ENCODE results near the gene POLD3. TPM values are rescaled to one million over a fixed set of nuclear protein-coding genes. Genes with fewer than 3 reads are reported as not detected.
A peak's percentile ranks its signal among the peaks of the same experiment; 100 is the strongest.
"Not testable (repeated sequence)": the region's sequence is repeated elsewhere in the genome, so short reads cannot be mapped to it uniquely, and the experiment has no call there.

POLD3 gene
- total RNA-seq, 1 donor from 2014 or later, result 8.9 TPM

- intact Hi-C loops (cut with micrococcal nuclease), result no loop called here
- no peak for DNase-seq
- ATAC-seq, result no peak
These were observed 35.0 kb downstream of the POLD3 start for GRCh38 chr11:74627381-74627780.

- no peak for DNase-seq
- no peak for ATAC-seq
- intact Hi-C loops (cut with micrococcal nuclease), result loop anchor here (10.0 kb wide), 1 partner anchor 95 kb away; no protein-coding TSS in a partner anchor
These were observed 37.7 kb downstream of the POLD3 start for GRCh38 chr11:74630043-74630442.

- intact Hi-C loops (cut with micrococcal nuclease), result loop anchor here (10.0 kb wide), 1 partner anchor 91 kb away; no protein-coding TSS in a partner anchor
- ATAC-seq, result no peak
- no peak for DNase-seq
These were observed 41.3 kb downstream of the POLD3 start for GRCh38 chr11:74633406-74634393.

DNA sequence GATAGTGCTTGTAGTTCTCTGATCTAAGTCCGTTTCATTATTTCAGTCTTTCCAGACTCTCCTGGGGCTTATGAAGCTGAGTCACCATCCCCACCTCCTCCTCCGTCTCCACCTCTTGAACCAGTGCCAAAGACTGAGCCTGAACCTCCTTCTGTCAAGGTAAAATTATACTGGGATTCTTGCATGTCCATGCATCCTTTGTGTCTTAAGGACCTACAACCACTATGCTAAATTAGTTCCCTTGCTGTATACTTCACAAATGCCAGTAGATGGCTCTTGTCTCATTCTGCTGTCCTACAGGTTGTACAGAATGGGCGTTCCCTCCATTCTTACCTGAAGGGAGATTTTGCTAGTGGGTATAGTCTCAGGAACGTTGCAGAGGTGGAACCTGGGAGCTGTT, 42.2 kb downstream of the POLD3 start:
- ATAC-seq (peak; percentile 83), DNase-seq (no peak)
- intact Hi-C loops (cut with micrococcal nuclease), result loop anchor here (10.0 kb wide), 1 partner anchor 90 kb away; no protein-coding TSS in a partner anchor

DNA sequence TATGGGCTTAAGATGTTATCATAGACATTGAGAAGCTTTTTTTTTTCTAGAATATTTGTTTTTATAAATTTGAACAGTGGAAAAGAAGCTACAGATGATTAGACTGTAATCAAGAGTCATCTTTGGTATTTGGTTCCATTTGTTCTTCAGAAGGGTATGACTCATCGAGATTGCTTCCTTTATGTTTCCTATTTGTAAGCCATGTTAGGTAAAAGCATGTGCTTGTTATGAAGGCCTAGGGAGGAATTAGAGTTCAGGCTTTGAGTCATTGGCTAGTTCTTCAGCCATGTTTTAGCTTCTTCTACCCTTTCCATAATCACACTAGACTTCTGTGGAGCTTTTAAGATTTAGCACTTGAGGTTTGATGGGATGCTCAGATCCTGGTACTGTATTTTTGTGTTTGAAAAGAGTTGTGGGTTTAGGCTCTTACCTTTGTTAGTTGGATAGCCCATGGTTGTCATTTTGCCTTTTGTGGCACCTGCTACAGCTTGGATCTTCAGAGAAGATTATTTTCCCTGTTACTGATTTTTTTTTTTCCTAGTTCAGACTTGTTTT, 44.3 kb downstream of the POLD3 start:
- intact Hi-C loops (cut with micrococcal nuclease), result loop anchor here (10.0 kb wide), 1 partner anchor 88 kb away; no protein-coding TSS in a partner anchor
- ATAC-seq (no peak), DNase-seq (no peak)

DNA sequence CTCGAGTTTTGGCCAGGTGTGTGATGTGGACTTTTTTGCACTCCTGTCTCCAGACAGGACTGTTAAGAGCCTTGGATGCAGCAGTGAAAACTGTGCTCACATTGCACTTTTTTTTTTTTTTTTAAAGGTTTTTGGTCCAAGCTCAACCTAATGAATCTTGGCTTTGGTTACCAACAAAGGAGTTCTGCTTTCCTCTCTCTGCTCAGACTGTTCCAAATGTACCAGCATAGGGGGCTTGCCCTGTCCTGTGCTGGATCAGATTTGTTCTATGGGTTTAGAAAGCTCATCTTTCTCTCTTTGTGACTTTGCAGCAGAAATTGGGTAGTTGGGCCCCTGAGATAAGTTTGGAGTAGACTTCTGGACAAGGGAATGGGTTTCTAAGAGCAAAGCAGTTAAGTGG, 45.3 kb downstream of the POLD3 start:
- intact Hi-C loops (cut with micrococcal nuclease), result loop anchor here (10.0 kb wide), 1 partner anchor 87 kb away; no protein-coding TSS in a partner anchor
- DNase-seq (no peak), ATAC-seq (no peak)

GRCh38 chr11:74638869-74639268, 46.5 kb downstream of the POLD3 start:
- intact Hi-C loops (cut with micrococcal nuclease), result loop anchor here (10.0 kb wide), 1 partner anchor 86 kb away; no protein-coding TSS in a partner anchor
- ATAC-seq (no peak), DNase-seq (no peak)

GRCh38 chr11:74639533-74639932, 47.2 kb downstream of the POLD3 start:
- ATAC-seq (peak; percentile 48), DNase-seq (no peak)

DNA sequence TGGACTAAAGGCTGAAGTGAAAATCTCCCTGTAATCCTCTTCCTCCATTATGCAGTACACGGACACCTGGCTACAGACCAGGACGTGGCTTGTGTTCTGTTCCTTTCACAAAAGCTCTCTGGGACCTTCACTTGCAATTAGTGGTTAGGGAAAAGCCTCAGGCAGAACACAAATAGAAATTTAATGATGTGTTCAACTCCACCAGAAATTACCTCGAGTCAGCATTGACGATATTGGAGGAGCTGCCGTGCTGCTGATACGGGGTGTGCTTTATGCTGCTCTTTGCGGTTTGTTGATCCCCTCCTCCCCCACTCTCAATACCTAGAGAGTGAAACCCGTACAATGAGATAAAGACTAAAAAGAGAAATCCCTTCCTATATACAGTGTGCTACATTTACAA, 48.9 kb downstream of the POLD3 start:
- intact Hi-C loops (cut with micrococcal nuclease), result no loop called here
- ATAC-seq (no peak), DNase-seq (no peak)

More at GRCh38 chr11:74639533-74639932, 47.2 kb downstream of the POLD3 start:
- intact Hi-C loops (cut with micrococcal nuclease), result loop anchor here (10.0 kb wide), 1 partner anchor 85 kb away; no protein-coding TSS in a partner anchor

DNA sequence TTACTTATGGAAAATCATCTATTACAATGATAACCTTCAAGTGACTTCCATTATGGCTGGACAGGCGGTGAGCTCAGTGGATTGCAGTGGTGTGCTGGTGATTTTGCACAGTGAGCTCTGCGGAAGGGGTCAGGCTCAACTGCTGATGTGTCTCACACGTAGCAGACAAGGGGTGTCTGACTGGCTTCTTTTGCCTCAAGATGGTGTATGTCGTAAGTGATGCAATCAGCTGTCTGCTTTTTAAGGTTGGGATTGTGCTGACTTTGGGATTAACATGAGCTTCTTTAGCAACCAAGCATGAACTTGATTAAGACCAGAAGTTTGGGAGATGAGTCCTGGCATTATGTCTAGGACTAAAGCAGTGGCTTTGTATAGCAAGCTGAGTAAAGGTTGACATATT, 49.5 kb downstream of the POLD3 start:
- ATAC-seq (no peak), DNase-seq (no peak)
- intact Hi-C loops (cut with micrococcal nuclease), result no loop called here

DNA sequence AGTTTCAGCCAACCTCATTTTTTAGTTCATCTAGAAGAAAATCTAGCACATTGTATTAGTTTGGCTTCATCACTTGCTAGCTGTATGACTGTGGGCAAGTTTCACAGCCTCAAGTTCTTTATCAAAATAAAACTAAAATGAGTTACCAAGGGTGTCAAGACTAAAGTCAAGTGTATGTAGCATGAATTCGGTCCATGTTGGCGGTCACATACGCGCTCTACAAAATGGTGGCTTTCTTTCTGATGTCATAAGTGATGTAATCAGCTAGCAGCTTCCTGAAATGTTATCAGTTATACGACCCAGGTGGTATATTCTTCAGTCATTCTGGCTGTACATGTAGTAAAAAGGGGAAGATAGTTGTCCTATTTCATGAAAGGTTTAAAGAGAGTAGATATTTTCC, 50.5 kb downstream of the POLD3 start:
- ATAC-seq (no peak), DNase-seq (no peak)
- intact Hi-C loops (cut with micrococcal nuclease), result no loop called here

GRCh38 chr11:74644081-74644480, 51.7 kb downstream of the POLD3 start:
- no peak for ATAC-seq
- intact Hi-C loops (cut with micrococcal nuclease), result no loop called here
- no peak for DNase-seq

- DNase-seq (no peak), ATAC-seq (no peak)
- intact Hi-C loops (cut with micrococcal nuclease), result no loop called here
These were observed 53.8 kb downstream of the POLD3 start for GRCh38 chr11:74646215-74646614.

DNA sequence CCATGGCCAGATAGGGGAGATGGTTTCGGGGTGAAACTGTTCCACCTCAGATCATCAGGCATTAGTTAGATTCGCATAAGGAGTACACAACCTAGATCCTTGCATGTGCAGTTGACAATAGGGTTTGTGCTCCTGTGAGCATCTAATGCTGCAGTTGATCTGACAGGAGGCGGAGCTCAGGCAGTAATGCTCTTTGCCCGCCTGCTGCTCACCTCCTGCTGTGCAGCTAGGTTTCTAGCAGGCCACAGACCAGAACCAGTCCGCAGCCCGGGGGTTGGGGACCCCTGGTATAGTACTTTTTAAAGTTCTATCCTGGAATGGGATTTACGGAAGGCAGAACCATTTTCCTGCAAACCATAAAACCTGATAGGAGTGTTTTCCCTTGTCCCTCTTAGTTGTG, 54.6 kb downstream of the POLD3 start:
- intact Hi-C loops (cut with micrococcal nuclease), result no loop called here
- DNase-seq (no peak), ATAC-seq (no peak)

DNA sequence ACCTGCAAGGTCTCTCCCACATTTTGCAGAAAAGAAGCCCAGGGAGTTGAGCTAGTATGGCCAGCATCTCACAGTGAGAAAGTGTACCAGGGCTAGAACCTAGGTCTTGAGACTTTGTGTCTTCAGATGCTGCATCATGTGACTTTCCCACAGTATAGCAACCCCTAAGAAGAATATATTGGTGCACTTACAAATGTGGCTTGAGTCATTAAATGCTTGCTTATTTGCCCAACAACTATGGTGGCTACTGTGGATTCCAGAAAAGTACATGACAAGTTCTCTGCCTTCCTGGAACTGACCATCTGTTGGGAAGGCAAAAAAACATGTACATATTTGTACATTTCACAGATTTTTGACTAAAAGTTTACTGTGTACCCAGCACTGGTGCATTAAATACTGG, 55.0 kb downstream of the POLD3 start:
- intact Hi-C loops (cut with micrococcal nuclease), result no loop called here
- DNase-seq (no peak), ATAC-seq (no peak)

DNA sequence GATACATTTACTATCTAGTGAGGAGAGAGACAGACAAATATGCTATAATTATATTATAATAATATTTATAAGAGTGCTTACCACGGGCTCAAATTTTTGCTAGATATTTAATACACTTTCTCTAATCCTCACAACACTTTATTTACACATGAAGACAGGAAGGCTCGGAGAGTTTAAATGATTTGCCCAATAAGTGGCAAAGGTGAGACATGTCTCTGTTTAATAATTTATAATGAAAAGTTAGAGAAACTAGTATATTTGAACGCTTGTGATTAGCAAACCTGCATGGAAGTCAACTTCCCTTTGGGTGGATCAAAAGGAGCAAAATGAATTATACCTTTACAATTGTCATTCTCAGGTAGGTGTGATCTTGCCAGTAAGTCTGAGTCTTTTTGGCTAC, 55.4 kb downstream of the POLD3 start:
- intact Hi-C loops (cut with micrococcal nuclease), result no loop called here
- DNase-seq (no peak), ATAC-seq (no peak)

DNA sequence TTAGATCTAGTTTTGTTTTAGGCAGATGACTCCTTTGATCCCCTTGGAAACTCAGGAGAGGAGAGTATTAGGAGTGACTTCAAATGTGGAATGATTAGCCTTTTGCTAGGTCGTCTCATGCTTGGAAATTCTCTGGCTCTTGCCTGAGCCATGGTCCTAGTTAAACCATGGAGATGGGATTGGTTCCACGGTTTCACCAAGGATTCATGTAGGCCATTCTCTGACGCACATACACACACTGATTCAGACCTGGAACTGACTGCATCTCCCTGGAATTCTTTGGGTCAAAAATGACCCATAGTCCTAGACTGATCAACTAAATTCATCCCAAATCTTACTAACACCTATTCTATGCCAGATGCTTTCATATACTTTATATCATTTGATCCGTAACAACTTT, 56.5 kb downstream of the POLD3 start:
- no peak for ATAC-seq
- intact Hi-C loops (cut with micrococcal nuclease), result no loop called here

DNA sequence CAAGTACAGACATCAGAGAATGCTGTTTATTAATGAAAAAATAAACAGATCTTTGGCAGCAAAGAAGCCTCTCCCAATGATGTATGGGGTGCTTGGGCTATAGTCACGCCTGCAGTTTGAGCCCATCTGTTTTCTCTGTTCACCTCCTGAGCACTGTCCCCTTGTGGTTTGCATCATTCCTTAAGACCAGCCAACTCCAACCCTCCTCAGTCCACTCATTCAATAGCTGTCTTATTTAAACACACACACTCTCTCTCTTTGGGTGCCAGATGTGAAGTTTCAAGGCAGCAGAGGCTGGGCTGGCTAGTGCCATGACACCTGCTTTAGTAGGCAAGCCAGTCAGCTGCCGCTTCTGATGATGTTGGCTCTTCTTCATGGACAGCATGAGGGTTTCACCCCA, 58.1 kb downstream of the POLD3 start:
- ATAC-seq (peak; percentile 92), DNase-seq (peak; percentile 46)
- intact Hi-C loops (cut with micrococcal nuclease), result no loop called here

More for the DNA sequence above, 56.5 kb downstream of the POLD3 start:
- DNase-seq, result no peak

DNA sequence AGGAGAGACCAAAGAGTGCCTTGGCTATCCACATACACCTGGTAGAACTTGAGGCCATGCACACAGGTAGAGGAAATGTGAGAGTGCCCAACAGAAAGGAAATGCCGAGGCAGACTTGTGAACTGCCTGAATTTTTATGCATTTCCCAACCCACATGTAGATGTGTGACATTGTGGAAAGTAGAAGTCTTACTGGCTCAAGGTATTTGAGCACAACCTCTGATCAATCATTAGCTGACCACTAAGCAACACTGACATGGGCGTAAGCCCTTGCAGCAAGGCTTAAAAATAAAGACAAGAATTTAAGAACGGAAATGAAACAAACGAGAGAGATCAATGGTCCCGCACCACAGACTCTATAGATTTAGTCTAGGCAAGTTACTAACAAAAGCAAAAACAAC, 62.6 kb downstream of the POLD3 start:
- ATAC-seq, result no peak
- DNase-seq, result no peak
- intact Hi-C loops (cut with micrococcal nuclease), result no loop called here

DNA sequence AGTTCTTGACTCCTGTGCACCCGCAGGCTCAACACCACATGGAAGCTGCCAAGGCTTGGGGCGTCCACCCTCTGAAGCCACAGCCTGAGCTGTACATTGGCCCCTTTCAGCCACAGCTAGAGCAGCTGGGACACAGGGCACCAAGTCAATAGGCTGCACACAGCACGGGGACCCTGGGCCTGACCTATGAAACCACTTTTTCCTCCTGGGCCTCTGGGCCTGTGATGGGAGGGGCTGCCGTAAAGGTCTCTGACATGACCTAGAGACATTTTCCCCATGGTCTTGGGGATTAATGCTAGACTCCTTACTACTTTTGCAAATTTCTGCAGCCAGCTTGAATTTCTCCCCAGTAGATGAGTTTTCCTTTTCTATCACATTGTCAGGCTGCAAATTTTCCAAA, 66.7 kb downstream of the POLD3 start:
- intact Hi-C loops (cut with micrococcal nuclease), result not testable (repeated sequence)

More for the DNA sequence above, 66.7 kb downstream of the POLD3 start:
- DNase-seq, ATAC-seq: not testable (repeated sequence)

All from left ventricle myocardium superior (tissue), 1 donor.